ENCODE measurements around the gene LRP1B. TPM values are rescaled to one million over a fixed set of nuclear protein-coding genes. Genes with fewer than 3 reads are reported as not detected.

The LRP1B gene
- total RNA-seq, 1 donor from 2014 or later, result 1.7 TPM

DNA sequence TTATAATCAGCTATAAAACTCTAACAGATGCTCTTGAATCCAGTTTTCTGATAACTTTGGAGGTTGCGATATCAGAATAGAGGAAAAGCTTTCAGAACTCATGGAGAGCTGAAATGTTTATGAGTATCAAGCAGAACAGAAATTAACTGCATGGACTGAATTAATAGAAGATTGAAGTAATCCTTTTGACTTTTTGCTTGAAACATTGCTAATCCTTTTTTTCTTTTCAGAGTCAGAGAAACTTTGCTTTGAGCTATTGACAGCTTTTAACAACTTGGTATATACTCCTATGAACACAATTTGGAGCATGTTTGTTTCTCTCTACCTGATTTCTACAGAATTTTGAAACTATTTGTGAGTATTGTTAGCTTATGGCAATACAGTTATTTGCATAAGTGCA, 1254.8 kb downstream of the LRP1B start:
- TF ChIP-seq, protein P1, sequence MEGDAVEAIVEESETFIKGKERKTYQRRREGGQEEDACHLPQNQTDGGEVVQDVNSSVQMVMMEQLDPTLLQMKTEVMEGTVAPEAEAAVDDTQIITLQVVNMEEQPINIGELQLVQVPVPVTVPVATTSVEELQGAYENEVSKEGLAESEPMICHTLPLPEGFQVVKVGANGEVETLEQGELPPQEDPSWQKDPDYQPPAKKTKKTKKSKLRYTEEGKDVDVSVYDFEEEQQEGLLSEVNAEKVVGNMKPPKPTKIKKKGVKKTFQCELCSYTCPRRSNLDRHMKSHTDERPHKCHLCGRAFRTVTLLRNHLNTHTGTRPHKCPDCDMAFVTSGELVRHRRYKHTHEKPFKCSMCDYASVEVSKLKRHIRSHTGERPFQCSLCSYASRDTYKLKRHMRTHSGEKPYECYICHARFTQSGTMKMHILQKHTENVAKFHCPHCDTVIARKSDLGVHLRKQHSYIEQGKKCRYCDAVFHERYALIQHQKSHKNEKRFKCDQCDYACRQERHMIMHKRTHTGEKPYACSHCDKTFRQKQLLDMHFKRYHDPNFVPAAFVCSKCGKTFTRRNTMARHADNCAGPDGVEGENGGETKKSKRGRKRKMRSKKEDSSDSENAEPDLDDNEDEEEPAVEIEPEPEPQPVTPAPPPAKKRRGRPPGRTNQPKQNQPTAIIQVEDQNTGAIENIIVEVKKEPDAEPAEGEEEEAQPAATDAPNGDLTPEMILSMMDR (IDR thresholded peaks at IDR 0.05; ENCODE audit: unreplicated experiment), result no peak
- Mint-ChIP-seq H3K27ac (no peak overlapping the region), H3K9me3 (peaks cover 34% of the 10 kb centered on the region), H3K4me3 (no peak overlapping the region), H3K36me3 (peaks cover 7% of the 10 kb centered on the region), H3K27me3 (ENCODE audit: low read depth) (no peaks in the 10 kb centered on the region), H3K4me1 (no peaks in the 10 kb centered on the region)
- DNase-seq (ENCODE audit: low spot score in 2 of 2, unreplicated experiment in 2 of 2), result no peak

DNA sequence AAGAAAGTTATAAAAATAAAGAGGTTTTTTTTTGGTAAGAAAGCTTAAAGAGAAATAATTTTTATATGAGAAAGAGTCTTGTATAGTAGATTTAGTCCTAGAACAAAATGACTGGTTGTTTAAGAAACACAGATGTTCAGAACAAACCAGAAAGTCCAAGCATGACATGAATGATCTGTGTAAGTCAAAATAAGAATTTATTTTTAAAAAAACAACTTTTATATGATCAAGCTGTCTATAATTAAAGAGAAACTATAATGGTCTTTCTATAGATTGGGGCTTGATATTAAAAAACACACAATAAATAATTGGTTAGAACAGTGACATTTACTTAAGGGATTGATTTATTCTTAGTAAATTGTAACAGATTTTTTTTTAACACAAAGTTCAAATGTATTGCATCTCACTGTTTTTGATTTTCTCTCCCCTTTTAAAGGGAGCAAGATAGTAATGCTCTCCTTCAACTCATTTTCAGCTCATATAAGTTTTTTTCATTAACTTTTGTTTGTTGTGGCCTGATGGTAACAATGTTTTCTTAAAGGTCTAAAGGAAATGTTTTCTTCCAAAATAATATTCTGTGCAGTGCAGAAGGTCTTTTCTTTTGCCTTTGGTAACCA, 1256.8 kb downstream of the LRP1B start:
- DNase-seq (ENCODE audit: low spot score in 2 of 2, unreplicated experiment in 2 of 2), result no peak
- H3K27me3 Mint-ChIP-seq (ENCODE audit: low read depth), result no peaks in the 10 kb centered on the region
- H3K4me3 Mint-ChIP-seq, result no peak overlapping the region
- no peaks in the 10 kb centered on the region for H3K4me1 Mint-ChIP-seq
- H3K36me3 Mint-ChIP-seq, result peaks cover 7% of the 10 kb centered on the region
- peaks cover 34% of the 10 kb centered on the region for H3K9me3 Mint-ChIP-seq
- H3K27ac Mint-ChIP-seq, result no peak overlapping the region
- TF ChIP-seq, protein P1 (IDR thresholded peaks at IDR 0.05; ENCODE audit: unreplicated experiment), result no peak

DNA sequence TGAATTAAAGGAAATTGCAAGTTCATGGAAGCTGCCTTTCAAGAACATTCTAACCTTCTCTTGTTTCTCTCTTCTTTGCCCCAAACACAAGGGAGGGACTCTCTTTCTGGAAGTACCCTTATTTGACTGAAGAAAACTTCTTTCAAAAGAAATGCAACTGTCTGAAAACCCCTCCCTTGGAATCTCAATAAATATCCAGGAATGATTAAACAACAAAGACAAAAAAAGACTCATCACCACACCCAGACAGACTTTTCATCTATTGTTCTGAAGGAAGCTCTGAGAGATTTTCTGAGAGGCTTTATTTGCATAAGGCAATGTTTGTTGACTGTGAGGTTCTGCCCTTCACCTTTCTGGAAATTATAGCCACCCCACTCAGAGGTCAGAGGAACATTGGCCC, 1260.9 kb downstream of the LRP1B start:
- Mint-ChIP-seq H3K27me3 (ENCODE audit: low read depth) (no peaks in the 10 kb centered on the region), H3K27ac (no peak overlapping the region), H3K36me3 (peaks cover 5% of the 10 kb centered on the region), H3K9me3 (peaks cover 18% of the 10 kb centered on the region), H3K4me3 (no peak overlapping the region), H3K4me1 (no peaks in the 10 kb centered on the region)
- TF ChIP-seq, protein P1 (IDR thresholded peaks at IDR 0.05; ENCODE audit: unreplicated experiment), result no peak
- no peak for DNase-seq (ENCODE audit: low spot score in 2 of 2, unreplicated experiment in 2 of 2)

DNA sequence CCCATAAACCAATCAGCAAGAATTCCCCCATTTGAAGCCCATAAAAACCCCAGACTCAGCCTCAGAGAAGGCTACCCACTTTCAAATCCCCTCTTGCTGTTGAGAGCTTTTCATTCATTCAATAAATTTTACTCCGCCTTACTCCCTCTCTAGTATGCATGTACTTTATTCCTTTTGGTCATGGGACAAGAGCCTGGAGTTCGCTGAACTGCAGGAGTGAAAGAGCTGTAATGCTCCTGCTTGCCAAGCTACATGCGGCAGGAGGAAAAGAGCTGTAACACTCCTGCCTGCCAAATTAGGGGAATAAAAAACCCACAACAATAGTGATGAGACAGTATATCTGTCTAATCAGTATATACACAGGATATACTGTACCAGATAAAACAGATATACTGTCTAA, 1261.7 kb downstream of the LRP1B start:
- Mint-ChIP-seq H3K27me3 (ENCODE audit: low read depth) (no peaks in the 10 kb centered on the region), H3K27ac (no peak overlapping the region), H3K36me3 (peaks cover 3% of the 10 kb centered on the region), H3K9me3 (peaks cover 15% of the 10 kb centered on the region), H3K4me1 (no peaks in the 10 kb centered on the region), H3K4me3 (no peak overlapping the region)
- TF ChIP-seq, protein P1 (IDR thresholded peaks at IDR 0.05; ENCODE audit: unreplicated experiment), result no peak
- no peak for DNase-seq (ENCODE audit: low spot score in 2 of 2, unreplicated experiment in 2 of 2)

DNA sequence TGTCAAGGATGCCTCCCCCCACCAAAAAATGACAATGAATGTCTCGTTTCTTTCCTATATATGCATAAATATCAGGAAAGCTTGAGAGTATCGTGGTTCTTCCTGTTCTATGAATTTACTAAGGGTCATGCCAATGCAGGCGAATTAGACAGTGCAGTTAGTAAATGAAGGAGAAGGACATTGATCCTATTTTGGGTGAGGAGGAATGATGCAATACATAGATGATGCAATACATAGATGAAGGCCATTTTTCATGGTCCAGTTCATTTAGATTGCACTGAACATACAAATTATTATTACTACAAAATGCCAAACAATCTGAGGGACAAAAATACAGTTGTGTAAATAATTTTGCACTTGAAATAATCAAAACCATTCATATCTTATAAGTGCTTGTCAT, 1265.0 kb downstream of the LRP1B start:
- Mint-ChIP-seq H3K27ac (no peak overlapping the region), H3K9me3 (peaks cover 7% of the 10 kb centered on the region), H3K36me3 (peaks cover 3% of the 10 kb centered on the region), H3K4me1 (no peaks in the 10 kb centered on the region), H3K4me3 (no peak overlapping the region), H3K27me3 (ENCODE audit: low read depth) (no peaks in the 10 kb centered on the region)
- TF ChIP-seq, protein P1 (IDR thresholded peaks at IDR 0.05; ENCODE audit: unreplicated experiment), result no peak
- no peak for DNase-seq (ENCODE audit: low spot score in 2 of 2, unreplicated experiment in 2 of 2)

DNA sequence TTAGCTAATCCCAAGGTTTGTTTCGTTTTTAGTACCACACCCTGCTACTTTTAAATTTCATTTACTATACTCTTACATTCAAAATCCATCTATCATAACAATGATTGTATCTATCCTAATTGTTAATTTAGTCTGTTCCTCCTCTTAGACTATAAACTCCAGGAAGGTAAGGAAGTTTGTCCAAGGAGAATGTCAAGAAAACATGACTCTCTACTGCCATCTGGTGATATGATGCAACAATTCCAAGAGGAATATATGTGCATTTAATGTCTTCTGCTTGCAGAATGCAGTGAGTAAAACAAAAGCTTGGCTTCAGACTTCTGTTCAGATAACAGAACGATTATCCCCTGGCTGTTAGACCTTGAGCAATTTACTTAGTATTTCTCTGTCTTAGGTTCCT, 1267.1 kb downstream of the LRP1B start:
- TF ChIP-seq, protein P1 (IDR thresholded peaks at IDR 0.05; ENCODE audit: unreplicated experiment), result peak; percentile 68
- Mint-ChIP-seq H3K4me1 (no peaks in the 10 kb centered on the region), H3K36me3 (peaks cover 3% of the 10 kb centered on the region), H3K27ac (no peak overlapping the region), H3K4me3 (no peak overlapping the region), H3K9me3 (peaks cover 7% of the 10 kb centered on the region), H3K27me3 (ENCODE audit: low read depth) (no peaks in the 10 kb centered on the region)
- DNase-seq (ENCODE audit: low spot score in 2 of 2, unreplicated experiment in 2 of 2), result no peak
